ENCODE results near the gene BRIP1. TPM values are rescaled to one million over a fixed set of nuclear protein-coding genes. Genes with fewer than 3 reads are reported as not detected.

BRIP1 gene
- total RNA-seq, 1 experiment from 2014 or later: 13.8 TPM

GRCh38 chr17:61684818-61685217 lies 178.5 kb downstream of the BRIP1 start:
- ATAC-seq: no peak
- Mint-ChIP-seq H3K4me3 (no peak overlapping the region), H3K27ac (no peak overlapping the region), H3K4me1 (no peaks in the 10 kb centered on the region), H3K9me3 (no peaks in the 10 kb centered on the region), H3K27me3 (ENCODE audit: low read depth) (no peaks in the 10 kb centered on the region), H3K36me3 (peaks cover 4% of the 10 kb centered on the region; the same call in 1 of the 2 replicates)
- ChIA-PET CTCF (interaction anchor here (1.9 kb wide), 1 partner anchor 425 kb away, joined by 6 read pairs; no protein-coding TSS in a partner anchor), POLR2A (no interaction called here)
- TF ChIP-seq HMGA2 (CRISPR knock-in tag; IDR thresholded peaks at IDR 0.05) (no peak), ESRRA (CRISPR knock-in tag; IDR thresholded peaks at IDR 0.05; ENCODE audit: borderline replicate concordance) (no peak), SP1 (CRISPR knock-in tag; conservative IDR thresholded peaks at IDR 0.05) (no peak), CREM (CRISPR knock-in tag; IDR thresholded peaks at IDR 0.05) (no peak), PRRX2 (CRISPR knock-in tag; IDR thresholded peaks at IDR 0.05) (no peak), ARID4B (CRISPR knock-in tag; IDR thresholded peaks at IDR 0.05; ENCODE audit: borderline replicate concordance) (no peak), KAT7 (CRISPR knock-in tag; IDR thresholded peaks at IDR 0.05; ENCODE audit: borderline replicate concordance) (no peak), SMAD3 (CRISPR knock-in tag; IDR thresholded peaks at IDR 0.05; ENCODE audit: borderline replicate concordance) (no peak), NR1H2 (CRISPR knock-in tag; IDR thresholded peaks at IDR 0.05) (no peak), TEAD4 (CRISPR knock-in tag; IDR thresholded peaks at IDR 0.05) (no peak)
- no peak for DNase-seq (ENCODE audit: low spot score)

- no peak overlapping the region for H3K27ac Mint-ChIP-seq
- no peak for ATAC-seq
Measured at GRCh38 chr17:61684172-61684571, 179.2 kb downstream of the BRIP1 start.

More at GRCh38 chr17:61684172-61684571, 179.2 kb downstream of the BRIP1 start:
- H3K36me3 Mint-ChIP-seq: peaks cover 1% of the 10 kb centered on the region; the same call in 1 of the 2 replicates
- H3K4me3 Mint-ChIP-seq: no peak overlapping the region
- TF ChIP-seq IRF1 (CRISPR knock-in tag; IDR thresholded peaks at IDR 0.05) (no peak), ZNF425 (CRISPR knock-in tag; conservative IDR thresholded peaks at IDR 0.05) (no peak), CREM (CRISPR knock-in tag; IDR thresholded peaks at IDR 0.05) (no peak), JUN (CRISPR knock-in tag; IDR thresholded peaks at IDR 0.05) (no peak), ZNF396 (CRISPR knock-in tag; IDR thresholded peaks at IDR 0.05; ENCODE audit: borderline replicate concordance) (no peak), FOXP1 (CRISPR knock-in tag; IDR thresholded peaks at IDR 0.05; ENCODE audit: borderline replicate concordance) (no peak), RORB (CRISPR knock-in tag; IDR thresholded peaks at IDR 0.05) (no peak), JAZF1 (CRISPR knock-in tag; IDR thresholded peaks at IDR 0.05) (no peak), EMX1 (CRISPR knock-in tag; IDR thresholded peaks at IDR 0.05) (no peak), ZMAT4 (CRISPR knock-in tag; IDR thresholded peaks at IDR 0.05) (no peak), PRDM15 (CRISPR knock-in tag; IDR thresholded peaks at IDR 0.05) (no peak), ZBTB21 (CRISPR knock-in tag; IDR thresholded peaks at IDR 0.05; ENCODE audit: borderline replicate concordance) (no peak), OVOL2 (CRISPR knock-in tag; IDR thresholded peaks at IDR 0.05; ENCODE audit: borderline replicate concordance) (no peak), ELF4 (CRISPR knock-in tag; IDR thresholded peaks at IDR 0.05; ENCODE audit: low read depth) (no peak), MXD4 (CRISPR knock-in tag; IDR thresholded peaks at IDR 0.05; ENCODE audit: borderline replicate concordance) (no peak)
- H3K9me3 Mint-ChIP-seq: no peaks in the 10 kb centered on the region
- no peaks in the 10 kb centered on the region for H3K4me1 Mint-ChIP-seq
- no peaks in the 10 kb centered on the region for H3K27me3 Mint-ChIP-seq (ENCODE audit: low read depth)
- CTCF ChIA-PET: interaction anchor here (1.9 kb wide), 1 partner anchor 425 kb away, joined by 6 read pairs; no protein-coding TSS in a partner anchor
- no peak for DNase-seq (ENCODE audit: low spot score)
- POLR2A ChIA-PET: no interaction called here
